Ishikawa (cell line): ENCODE data around the gene GPC6.

Experiments
- EGR1 ChIP-seq: IDR thresholded peaks from 2 replicates; pipeline ENCODE4 v1.6.1; 2012
- EP300 ChIP-seq: IDR thresholded peaks from 2 replicates; pipeline ENCODE4 v1.6.1; 2012; ENCODE audit warnings: borderline replicate concordance
- NFIC ChIP-seq: IDR thresholded peaks from 2 replicates; pipeline ENCODE4 v1.6.1; 2012
- TAF1 ChIP-seq: IDR thresholded peaks from 2 replicates; pipeline ENCODE4 v1.6.1; 2012; ENCODE audit warnings: low read depth, mild to moderate bottlenecking
- TEAD4 ChIP-seq: IDR thresholded peaks from 2 replicates; pipeline ENCODE4 v1.6.1; 2012
- TF ChIP-seq, protein P1 (sequence below): IDR thresholded peaks from 2 replicates; pipeline ENCODE4 v1.6.1; 2012; ENCODE audit warnings: low read depth, mild to moderate bottlenecking

- TF ChIP-seq NFIC = no peak
- no peak for TF ChIP-seq TAF1
- no peak for TF ChIP-seq EP300
- TF ChIP-seq TEAD4 = no peak
- no peak for TF ChIP-seq EGR1
- TF ChIP-seq, protein P1, sequence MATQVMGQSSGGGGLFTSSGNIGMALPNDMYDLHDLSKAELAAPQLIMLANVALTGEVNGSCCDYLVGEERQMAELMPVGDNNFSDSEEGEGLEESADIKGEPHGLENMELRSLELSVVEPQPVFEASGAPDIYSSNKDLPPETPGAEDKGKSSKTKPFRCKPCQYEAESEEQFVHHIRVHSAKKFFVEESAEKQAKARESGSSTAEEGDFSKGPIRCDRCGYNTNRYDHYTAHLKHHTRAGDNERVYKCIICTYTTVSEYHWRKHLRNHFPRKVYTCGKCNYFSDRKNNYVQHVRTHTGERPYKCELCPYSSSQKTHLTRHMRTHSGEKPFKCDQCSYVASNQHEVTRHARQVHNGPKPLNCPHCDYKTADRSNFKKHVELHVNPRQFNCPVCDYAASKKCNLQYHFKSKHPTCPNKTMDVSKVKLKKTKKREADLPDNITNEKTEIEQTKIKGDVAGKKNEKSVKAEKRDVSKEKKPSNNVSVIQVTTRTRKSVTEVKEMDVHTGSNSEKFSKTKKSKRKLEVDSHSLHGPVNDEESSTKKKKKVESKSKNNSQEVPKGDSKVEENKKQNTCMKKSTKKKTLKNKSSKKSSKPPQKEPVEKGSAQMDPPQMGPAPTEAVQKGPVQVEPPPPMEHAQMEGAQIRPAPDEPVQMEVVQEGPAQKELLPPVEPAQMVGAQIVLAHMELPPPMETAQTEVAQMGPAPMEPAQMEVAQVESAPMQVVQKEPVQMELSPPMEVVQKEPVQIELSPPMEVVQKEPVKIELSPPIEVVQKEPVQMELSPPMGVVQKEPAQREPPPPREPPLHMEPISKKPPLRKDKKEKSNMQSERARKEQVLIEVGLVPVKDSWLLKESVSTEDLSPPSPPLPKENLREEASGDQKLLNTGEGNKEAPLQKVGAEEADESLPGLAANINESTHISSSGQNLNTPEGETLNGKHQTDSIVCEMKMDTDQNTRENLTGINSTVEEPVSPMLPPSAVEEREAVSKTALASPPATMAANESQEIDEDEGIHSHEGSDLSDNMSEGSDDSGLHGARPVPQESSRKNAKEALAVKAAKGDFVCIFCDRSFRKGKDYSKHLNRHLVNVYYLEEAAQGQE = no peak
These were observed 946.8 kb downstream of the GPC6 start for GRCh38 chr13:94173312-94173854.
